ENCODE data around the gene RAB1B.

Gene RAB1B

DNA sequence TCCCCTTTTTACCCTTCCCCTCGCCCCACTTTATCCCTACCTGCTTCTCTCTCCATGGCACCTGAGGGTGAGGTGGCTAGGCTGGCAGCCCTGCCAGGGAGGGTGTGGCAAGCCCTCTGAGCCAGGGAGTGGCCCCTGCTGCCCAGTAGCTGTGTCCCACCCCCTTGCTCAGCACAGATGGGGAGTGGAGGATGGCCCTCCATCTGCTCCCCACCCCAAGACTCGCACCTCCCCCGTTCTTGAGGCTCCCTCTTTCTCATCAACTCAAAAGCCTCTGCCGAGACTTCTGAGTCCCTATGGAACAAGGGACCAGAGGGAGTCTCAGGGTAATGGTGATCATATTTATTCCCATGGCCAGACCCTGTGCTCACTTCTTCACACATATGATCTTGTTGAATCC is 24.9 kb downstream of the RAB1B start:
- DNase-seq (ENCODE audit: low read depth), result no peak
- TF ChIP-seq, protein P1, sequence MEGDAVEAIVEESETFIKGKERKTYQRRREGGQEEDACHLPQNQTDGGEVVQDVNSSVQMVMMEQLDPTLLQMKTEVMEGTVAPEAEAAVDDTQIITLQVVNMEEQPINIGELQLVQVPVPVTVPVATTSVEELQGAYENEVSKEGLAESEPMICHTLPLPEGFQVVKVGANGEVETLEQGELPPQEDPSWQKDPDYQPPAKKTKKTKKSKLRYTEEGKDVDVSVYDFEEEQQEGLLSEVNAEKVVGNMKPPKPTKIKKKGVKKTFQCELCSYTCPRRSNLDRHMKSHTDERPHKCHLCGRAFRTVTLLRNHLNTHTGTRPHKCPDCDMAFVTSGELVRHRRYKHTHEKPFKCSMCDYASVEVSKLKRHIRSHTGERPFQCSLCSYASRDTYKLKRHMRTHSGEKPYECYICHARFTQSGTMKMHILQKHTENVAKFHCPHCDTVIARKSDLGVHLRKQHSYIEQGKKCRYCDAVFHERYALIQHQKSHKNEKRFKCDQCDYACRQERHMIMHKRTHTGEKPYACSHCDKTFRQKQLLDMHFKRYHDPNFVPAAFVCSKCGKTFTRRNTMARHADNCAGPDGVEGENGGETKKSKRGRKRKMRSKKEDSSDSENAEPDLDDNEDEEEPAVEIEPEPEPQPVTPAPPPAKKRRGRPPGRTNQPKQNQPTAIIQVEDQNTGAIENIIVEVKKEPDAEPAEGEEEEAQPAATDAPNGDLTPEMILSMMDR (conservative IDR thresholded peaks at IDR 0.05; ENCODE audit: low read depth, low read length), result no peak
- peak overlapping the region; percentile 87 for H3K4me3 ChIP-seq (ENCODE audit: low read length)

DNA sequence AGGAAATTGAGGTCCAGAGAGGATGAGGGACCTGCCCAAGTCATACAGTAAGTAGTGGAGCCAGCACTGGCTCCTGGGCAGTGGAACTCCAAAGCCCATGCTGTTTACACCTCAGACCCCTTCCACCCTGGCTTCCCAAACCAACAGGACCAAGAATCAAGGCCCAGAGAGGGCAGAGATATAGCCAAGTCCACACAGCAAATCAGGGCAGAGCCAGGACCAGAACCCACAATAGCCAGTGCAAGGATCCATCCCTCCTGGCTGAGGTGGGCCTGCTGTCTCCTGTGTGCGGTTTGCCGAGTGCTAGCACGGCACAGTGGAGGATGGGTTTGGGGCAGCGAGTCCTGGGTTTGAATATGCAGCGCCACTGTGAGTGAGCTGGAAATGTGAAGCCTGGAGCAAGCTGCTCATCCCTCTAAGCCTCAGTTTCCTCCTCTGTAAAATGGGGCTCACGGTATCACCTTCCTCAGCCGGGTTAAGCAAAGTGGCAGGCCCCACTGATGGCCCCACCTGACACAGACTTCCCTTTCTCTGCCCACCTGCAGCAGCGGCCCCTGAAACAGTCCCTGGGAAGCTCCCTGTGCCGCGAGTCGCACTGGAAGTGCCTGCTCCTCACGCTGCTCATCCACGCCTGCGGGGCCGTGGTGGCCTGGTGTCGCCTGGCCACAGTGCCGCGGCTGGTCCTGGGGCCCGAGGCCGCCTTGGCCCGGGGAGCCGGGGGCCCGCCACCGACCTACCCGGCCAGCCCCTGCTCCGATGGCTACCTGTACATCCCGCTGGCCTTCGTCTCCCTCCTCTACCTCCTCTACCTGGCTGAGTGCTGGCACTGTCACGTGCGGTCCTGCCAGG is 25.6 kb downstream of the RAB1B start:
- TF ChIP-seq, protein P1 (conservative IDR thresholded peaks at IDR 0.05; ENCODE audit: low read depth, low read length), result no peak
- no peak for DNase-seq (ENCODE audit: low read depth)
- peak overlapping the region; percentile 87 for H3K4me3 ChIP-seq (ENCODE audit: low read length)

DNA sequence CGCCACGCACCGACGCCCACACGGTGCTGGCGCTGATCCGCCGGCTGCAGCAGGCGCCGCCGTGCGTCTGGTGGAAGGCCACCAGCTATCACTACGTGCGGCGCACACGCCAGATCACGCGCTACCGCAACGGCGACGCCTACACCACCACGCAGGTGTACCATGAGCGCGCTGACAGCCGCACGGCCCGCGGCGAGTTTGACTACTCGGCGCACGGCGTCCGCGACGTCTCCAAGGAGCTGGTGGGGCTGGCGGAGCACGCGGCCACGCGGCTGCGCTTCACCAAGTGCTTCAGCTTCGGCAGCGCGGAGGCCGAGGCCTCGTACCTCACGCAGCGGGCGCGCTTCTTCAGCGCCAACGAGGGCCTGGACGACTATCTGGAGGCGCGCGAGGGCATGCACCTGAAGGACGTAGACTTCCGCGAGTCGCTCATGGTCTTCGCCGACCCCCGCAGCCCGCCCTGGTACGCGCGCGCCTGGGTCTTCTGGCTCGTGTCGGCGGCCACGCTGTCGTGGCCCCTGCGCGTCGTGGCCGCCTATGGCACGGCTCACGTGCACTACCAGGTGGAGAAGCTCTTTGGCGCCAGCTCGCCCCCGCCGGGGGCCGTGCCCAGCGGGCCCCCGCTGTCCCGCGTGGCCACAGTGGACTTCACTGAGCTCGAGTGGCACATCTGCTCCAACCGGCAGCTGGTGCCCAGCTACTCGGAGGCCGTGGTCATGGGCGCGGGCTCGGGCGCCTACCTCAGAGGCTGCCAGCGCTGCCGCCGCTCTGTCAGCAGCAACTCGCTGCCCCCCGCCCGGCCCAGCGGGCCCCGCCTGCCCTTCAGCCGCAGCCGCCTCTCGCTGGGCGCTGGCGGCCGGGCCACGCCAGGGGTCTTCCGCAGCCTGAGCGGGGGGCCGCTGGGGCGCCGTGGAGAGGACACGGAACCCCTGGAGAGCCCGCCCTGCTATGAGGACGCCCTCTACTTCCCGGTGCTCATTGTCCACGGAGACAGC is 26.5 kb downstream of the RAB1B start:
- no peak for DNase-seq (ENCODE audit: low read depth)
- TF ChIP-seq, protein P1 (conservative IDR thresholded peaks at IDR 0.05; ENCODE audit: low read depth, low read length), result no peak

DNA sequence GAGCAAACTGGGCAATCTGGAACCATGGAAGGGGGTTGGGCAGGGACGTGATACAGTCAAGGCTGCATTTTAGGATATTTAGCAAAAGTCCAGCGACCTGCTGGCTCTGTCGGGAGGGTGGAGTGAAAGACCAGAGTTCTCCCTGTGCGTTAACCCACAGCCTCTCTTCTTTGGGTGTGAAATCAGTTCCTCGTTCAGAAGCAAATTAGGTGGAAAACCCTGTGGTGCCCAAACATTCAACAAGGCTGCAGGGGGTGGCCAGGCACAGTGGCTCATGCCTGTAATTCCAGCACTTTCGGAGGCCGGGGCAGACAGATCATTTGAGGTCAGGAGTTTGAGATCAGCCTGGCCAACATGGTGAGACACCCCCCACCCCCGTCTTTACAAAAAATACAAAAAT is 29.2 kb downstream of the RAB1B start:
- DNase-seq (ENCODE audit: low read depth), result no peak
- TF ChIP-seq, protein P1 (conservative IDR thresholded peaks at IDR 0.05; ENCODE audit: low read depth, low read length), result no peak
- H3K4me3 ChIP-seq (ENCODE audit: low read length), result no peak overlapping the region

More for the DNA sequence above, 26.5 kb downstream of the RAB1B start:
- no peak overlapping the region for H3K4me3 ChIP-seq (ENCODE audit: low read length)

DNA sequence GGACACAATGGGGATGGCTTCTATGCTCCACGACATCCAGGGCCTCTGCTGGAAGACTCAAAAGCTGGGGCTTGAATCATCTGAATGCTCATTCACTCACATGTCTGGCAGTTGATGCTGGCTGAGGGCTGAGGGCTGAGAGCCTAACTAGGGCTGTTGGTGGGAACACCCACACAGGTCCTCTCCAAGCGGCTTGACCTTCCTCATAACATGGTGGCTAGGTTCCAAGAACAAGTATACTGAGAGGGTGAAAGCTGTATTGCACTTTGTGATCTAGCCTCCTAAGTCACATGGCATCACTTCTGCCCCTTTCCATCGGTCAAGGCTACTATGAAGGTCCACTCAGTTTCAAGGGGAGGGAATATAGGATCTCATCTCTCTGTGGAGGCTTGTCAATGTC is 30.7 kb downstream of the RAB1B start:
- DNase-seq (ENCODE audit: low read depth), result no peak
- TF ChIP-seq, protein P1 (conservative IDR thresholded peaks at IDR 0.05; ENCODE audit: low read depth, low read length), result no peak
- no peak overlapping the region for H3K4me3 ChIP-seq (ENCODE audit: low read length)

DNA sequence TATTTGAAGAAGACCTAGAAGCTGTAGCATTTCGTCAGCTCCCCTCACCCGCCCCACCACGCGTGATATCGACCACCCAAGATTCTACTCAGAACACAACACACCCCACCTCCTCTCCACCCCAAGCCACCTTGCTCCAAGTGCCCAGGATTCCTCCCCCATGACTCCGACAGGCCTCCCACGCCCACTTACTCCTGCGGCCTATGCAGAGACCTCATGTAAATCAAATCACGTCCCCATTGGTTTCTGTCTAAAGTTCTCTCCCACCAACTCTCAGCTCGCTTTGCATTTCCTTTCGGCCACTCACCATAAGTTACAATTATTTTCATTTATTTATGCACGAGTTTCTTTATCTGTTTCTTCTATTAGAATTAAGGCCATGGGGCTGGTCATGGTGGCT is 34.2 kb downstream of the RAB1B start:
- no peak for DNase-seq (ENCODE audit: low read depth)
- no peak overlapping the region for H3K4me3 ChIP-seq (ENCODE audit: low read length)
- TF ChIP-seq, protein P1 (conservative IDR thresholded peaks at IDR 0.05; ENCODE audit: low read depth, low read length), result no peak

Data from retinal pigment epithelial cell (primary cell).